ENCODE data around the gene CMIP.

DNA sequence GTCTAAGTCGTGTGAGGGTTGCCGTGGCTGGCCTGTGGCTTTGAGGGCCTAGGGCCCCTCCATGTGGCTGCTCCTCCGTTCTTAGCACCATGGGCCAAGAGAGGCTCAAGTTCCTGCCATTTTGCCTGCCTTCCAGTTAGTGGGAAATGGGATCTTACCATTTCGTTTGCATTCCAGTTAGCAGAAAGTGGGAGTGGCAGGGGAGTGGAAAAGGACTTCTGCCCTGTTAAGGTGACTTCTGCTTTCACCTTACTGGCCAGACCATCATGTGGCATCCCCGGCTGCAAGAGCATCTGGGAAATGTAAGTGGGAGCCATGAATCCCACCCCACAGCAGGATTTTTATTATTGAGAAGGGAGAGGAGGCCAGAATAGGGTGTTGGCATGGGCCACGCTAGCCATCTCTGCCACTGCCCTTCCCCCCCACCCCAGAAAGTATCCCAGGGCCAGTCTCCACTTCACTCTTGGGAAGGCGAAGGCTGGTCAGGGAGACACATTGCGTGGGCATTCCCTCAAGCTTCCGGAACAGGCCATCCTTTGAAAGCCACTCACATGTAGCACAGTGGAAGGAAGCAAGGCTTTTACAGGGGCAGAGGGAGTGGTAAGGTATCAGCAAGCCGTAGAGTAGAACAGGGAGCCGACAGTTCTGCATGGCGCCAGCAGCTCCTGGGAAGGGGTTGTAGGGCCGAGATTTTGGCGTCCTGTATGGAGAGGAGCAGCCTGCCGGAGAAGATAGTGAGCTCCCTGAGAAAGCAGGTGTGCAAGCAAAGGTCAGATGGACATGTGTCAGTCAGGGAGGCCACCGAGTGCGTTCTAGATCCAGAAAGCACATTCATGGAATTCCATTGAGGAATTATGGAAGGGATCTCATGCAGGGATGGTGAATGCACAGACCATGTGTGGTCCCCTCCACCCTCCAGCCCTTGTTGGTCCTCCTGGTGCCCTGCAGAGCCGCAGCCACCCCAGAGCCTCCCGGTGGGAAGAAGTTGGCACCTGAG lies 33.4 kb downstream of the CMIP start:
- TF ChIP-seq EZH2 (IDR thresholded peaks at IDR 0.05; ENCODE audit: borderline replicate concordance, low read depth, low read length, severe bottlenecking) (no peak), CTCF (IDR thresholded peaks at IDR 0.05; ENCODE audit: borderline replicate concordance, extremely low read depth, low read length, poor library complexity, severe bottlenecking) (no peak)
